GM19397 (cell line): Measurements from ENCODE around the gene PSMC1.

Experiments used
- ATAC-seq: cut with Tn5 transposase; IDR thresholded peaks from one replicate; pipeline ENCODE4 v1.9.1; 2021; ENCODE audit warnings: mild to moderate bottlenecking, moderate library complexity; ENCODE audit not compliant: unreplicated experiment

Gene PSMC1

GRCh38 chr14:90275820-90276219 lies 19.5 kb downstream of the PSMC1 start:
- no peak for ATAC-seq

- ATAC-seq, result no peak
Observed at GRCh38 chr14:90276646-90277367, 20.5 kb downstream of the PSMC1 start.

GRCh38 chr14:90277581-90278198 lies 21.3 kb downstream of the PSMC1 start:
- ATAC-seq, result no peak

- ATAC-seq, result no peak
Observed at GRCh38 chr14:90278199-90279175, 22.1 kb downstream of the PSMC1 start.

- ATAC-seq, result no peak
Observed at GRCh38 chr14:90280096-90280495, 23.7 kb downstream of the PSMC1 start.

GRCh38 chr14:90281261-90281660 lies 24.9 kb downstream of the PSMC1 start:
- no peak for ATAC-seq

- no peak for ATAC-seq
Observed at GRCh38 chr14:90281756-90282155, 25.4 kb downstream of the PSMC1 start.

GRCh38 chr14:90287791-90288190 lies 31.4 kb downstream of the PSMC1 start:
- no peak for ATAC-seq

GRCh38 chr14:90288651-90289355 lies 32.5 kb downstream of the PSMC1 start:
- peak; percentile 99 for ATAC-seq

- no peak for ATAC-seq
Observed at GRCh38 chr14:90290337-90291011, 34.1 kb downstream of the PSMC1 start.

GRCh38 chr14:90291699-90292098 lies 35.3 kb downstream of the PSMC1 start:
- ATAC-seq, result no peak

GRCh38 chr14:90293766-90294730 lies 37.7 kb downstream of the PSMC1 start:
- ATAC-seq, result no peak

- ATAC-seq, result no peak
Observed at GRCh38 chr14:90294872-90295271, 38.5 kb downstream of the PSMC1 start.

GRCh38 chr14:90295870-90296516 lies 39.6 kb downstream of the PSMC1 start:
- ATAC-seq, result no peak

GRCh38 chr14:90296641-90297040 lies 40.3 kb downstream of the PSMC1 start:
- no peak for ATAC-seq

GRCh38 chr14:90297876-90298629 lies 41.7 kb downstream of the PSMC1 start:
- ATAC-seq, result no peak

- no peak for ATAC-seq
Observed at GRCh38 chr14:90299408-90299807, 43.1 kb downstream of the PSMC1 start.

GRCh38 chr14:90300611-90301047 lies 44.3 kb downstream of the PSMC1 start:
- no peak for ATAC-seq
